Ascending aorta (tissue), 2 donors: ENCODE measurements around the gene PNRC1. TPM values are rescaled to one million over a fixed set of nuclear protein-coding genes. Genes with fewer than 3 reads are reported as not detected.
"Not testable (repeated sequence)": the region's sequence is repeated elsewhere in the genome, so short reads cannot be mapped to it uniquely, and the experiment has no call there.

Experiments
- DNase-seq, 2 donors: peaks; one replicate each; pipeline ENCODE4 v3.0.0-alpha.2; 2019; ENCODE audit warnings: low spot score in 2 of 2
- H3K27ac ChIP-seq, 2 donors: fragments of 200-600 bp; sonication (generic); one replicate each; pipeline ENCODE4 v1.5.1; 2016 to 2017; ENCODE audit warnings: mild to moderate bottlenecking in 1 of 2
- H3K27me3 ChIP-seq: fragments of 200-600 bp; sonication (generic); one replicate; pipeline ENCODE4 v1.5.1; 2017
- H3K36me3 ChIP-seq, 2 donors: fragments of 200-600 bp; sonication (generic); one replicate each; pipeline ENCODE4 v1.5.1; 2016
- H3K4me1 ChIP-seq, 2 donors: fragments of 200-600 bp; sonication (generic); one replicate each; pipeline ENCODE4 v1.5.1; 2016 to 2017; ENCODE audit warnings: mild to moderate bottlenecking in 1 of 2
- H3K4me3 ChIP-seq, 2 donors: fragments of 200-600 bp; sonication (generic); one replicate each; pipeline ENCODE4 v1.5.1; 2016 to 2017; ENCODE audit warnings: mild to moderate bottlenecking in 1 of 2
- H3K9me3 ChIP-seq, 2 donors: fragments of 200-600 bp; sonication (generic); one replicate each; pipeline ENCODE4 v1.5.1; 2016
- intact Hi-C: fragments of 100-400 bp; cut with DNase I; formaldehyde crosslinking; loops from one replicate; pipeline ENCODE4 v1.15.1; 2023
- total RNA-seq: library from RNA; depleted of rRNA; stranded (reverse); fragments of >200 nt; gene quantifications from one replicate; pipeline ENCODE4 v1.1.0, GENCODE V29; 2016
- TF ChIP-seq, protein P1 (sequence below), 3 experiments: fragments of 200-600 bp in 2 of 3; fragments of 450-650 bp in 1 of 3; sonication (generic) in 2 of 3; IDR thresholded peaks; one replicate each; pipeline ENCODE4 v1.5.1; 2016 to 2019; ENCODE audit warnings: antibody characterized with exemption in 3 of 3, mild to moderate bottlenecking in 1 of 3, moderate library complexity in 1 of 3

Gene PNRC1
- total RNA-seq, 1 donor from 2014 or later, result 196 TPM

DNA sequence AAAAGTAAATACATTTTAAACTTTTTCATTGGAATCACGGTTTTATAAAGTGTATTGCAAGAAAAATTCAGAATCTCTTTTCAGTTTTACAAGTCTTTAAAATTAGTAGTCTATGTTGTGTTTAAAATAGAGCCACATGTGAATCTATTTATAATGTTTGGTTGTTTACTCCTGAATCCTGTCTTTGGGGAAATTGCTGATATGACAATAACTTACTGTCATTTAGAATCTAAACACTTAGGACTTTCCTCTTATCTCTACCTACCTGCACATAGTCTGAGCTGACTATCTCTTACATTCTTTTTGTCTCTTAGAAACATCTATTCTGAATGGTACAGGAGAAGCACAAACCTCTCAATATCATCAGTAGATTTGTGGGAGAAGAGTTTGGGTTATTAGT is 41.4 kb downstream of the PNRC1 start:
- no peak overlapping the region for H3K27ac ChIP-seq
- intact Hi-C loops, result loop anchor here (1.0 kb wide), 2 partner anchors 120 to 140 kb away; no protein-coding TSS in a partner anchor
- no peak overlapping the region for H3K4me3 ChIP-seq
- H3K36me3 ChIP-seq, result no peaks in the 10 kb centered on the region
- TF ChIP-seq, protein P1, sequence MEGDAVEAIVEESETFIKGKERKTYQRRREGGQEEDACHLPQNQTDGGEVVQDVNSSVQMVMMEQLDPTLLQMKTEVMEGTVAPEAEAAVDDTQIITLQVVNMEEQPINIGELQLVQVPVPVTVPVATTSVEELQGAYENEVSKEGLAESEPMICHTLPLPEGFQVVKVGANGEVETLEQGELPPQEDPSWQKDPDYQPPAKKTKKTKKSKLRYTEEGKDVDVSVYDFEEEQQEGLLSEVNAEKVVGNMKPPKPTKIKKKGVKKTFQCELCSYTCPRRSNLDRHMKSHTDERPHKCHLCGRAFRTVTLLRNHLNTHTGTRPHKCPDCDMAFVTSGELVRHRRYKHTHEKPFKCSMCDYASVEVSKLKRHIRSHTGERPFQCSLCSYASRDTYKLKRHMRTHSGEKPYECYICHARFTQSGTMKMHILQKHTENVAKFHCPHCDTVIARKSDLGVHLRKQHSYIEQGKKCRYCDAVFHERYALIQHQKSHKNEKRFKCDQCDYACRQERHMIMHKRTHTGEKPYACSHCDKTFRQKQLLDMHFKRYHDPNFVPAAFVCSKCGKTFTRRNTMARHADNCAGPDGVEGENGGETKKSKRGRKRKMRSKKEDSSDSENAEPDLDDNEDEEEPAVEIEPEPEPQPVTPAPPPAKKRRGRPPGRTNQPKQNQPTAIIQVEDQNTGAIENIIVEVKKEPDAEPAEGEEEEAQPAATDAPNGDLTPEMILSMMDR (IDR thresholded peaks at IDR 0.05), result no peak
- no peaks in the 10 kb centered on the region for H3K27me3 ChIP-seq
- H3K9me3 ChIP-seq, result no peaks in the 10 kb centered on the region
- no peak for DNase-seq
- peaks cover 0 to 7% of the 10 kb centered on the region in 2 donors for H3K4me1 ChIP-seq

DNA sequence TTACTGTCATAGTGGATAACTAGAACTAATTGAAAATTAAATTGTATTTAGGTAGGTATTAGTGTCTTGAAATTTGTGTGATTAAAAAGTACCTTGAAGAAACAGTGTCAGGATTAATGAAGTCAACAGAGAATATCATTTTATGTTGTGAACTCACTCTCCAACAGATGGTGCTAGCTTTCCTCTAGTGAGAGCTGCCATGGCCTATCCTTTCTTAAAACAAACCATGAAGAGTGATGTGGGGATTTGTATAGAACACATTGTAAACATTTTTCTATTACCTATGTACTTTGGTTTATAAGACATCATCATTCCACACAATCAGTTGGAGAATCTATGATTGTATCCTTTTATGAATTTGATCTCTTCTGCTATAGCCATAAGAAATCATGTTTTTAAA is 42.1 kb downstream of the PNRC1 start:
- Histone ChIP-seq H3K4me3 (no peak overlapping the region), H3K36me3 (no peaks in the 10 kb centered on the region), H3K4me1 (peaks cover 0 to 7% of the 10 kb centered on the region in 2 donors), H3K27me3 (no peaks in the 10 kb centered on the region), H3K27ac (no peak overlapping the region), H3K9me3 (no peaks in the 10 kb centered on the region)
- intact Hi-C loops, result loop anchor here (1.0 kb wide), 2 partner anchors 120 to 140 kb away; no protein-coding TSS in a partner anchor
- TF ChIP-seq, protein P1 (IDR thresholded peaks at IDR 0.05), result peak in 2 of 3 experiments; percentile 48 to 65
- no peak for DNase-seq

DNA sequence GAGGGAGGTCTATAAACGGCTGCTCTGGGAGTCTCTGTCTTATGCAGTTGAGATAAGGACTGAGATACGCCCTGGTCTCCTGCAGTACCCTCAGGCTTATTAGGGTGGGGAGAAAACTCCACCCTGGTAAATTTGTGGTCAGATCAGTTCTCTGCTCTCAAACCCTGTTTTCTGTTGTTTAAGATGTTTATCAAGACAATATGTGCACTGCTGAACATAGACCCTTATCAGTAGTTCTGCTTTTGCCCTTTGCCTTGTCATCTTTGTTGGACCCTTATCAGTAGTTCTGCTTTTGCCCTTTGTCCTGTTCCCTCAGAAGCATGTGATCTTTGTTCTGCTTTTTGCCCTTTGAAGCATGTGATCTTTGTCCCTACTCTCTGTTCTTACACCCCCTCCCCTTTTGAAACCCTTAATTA is 47.7 kb downstream of the PNRC1 start:
- DNase-seq, H3K27ac ChIP-seq, H3K4me3 ChIP-seq, H3K36me3 ChIP-seq, H3K27me3 ChIP-seq, H3K9me3 ChIP-seq, intact Hi-C loops, H3K4me1 ChIP-seq: not testable (repeated sequence)

DNA sequence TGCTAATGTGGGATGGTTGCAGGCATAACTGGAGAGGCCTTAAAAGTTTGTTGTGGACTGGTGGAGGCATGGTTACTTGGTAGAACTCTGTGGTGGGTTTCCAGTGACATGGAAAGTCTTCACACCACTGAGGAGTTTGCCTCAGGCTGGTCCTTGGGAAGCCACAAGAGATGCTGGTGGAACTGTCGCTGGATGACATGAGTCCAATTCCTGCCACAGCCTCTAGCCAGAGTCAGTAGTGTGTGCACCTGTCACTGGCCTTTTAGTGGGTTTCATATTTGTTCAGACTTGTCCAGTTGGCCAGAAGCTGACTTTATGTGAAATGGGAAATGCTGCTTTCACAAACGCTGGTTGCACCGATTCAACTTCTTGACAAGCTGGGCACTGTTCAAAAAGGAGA is 51.0 kb downstream of the PNRC1 start:
- DNase-seq, result no peak
- TF ChIP-seq, protein P1 (IDR thresholded peaks at IDR 0.05), result no peak
- no peaks in the 10 kb centered on the region for H3K36me3 ChIP-seq
- intact Hi-C loops, result no loop called here
- H3K4me3 ChIP-seq, result no peak overlapping the region
- H3K9me3 ChIP-seq, result no peaks in the 10 kb centered on the region
- no peaks in the 10 kb centered on the region for H3K4me1 ChIP-seq
- no peak overlapping the region for H3K27ac ChIP-seq
- H3K27me3 ChIP-seq, result no peaks in the 10 kb centered on the region

DNA sequence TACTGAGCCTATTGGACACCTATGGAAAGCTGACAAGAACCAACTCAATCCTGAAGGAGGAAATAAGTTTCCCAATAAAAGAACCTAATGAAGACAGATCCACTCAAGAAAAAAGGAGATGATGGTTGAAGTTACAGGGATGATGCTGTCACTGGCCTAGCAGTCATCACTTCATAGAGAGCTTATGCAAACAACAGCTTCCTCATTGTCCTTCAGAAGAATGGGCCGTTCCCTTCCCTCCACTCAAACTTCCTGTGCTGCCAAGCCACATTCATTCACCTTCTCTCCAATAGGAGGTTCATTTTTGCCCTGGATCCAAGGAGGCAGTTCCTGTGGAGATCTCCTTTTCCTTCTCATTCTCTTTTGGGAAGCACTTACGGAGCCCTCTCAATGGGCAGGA is 51.5 kb downstream of the PNRC1 start:
- H3K4me3 ChIP-seq, result no peak overlapping the region
- no peaks in the 10 kb centered on the region for H3K36me3 ChIP-seq
- no peak overlapping the region for H3K27ac ChIP-seq
- no peaks in the 10 kb centered on the region for H3K27me3 ChIP-seq
- H3K4me1 ChIP-seq, result no peaks in the 10 kb centered on the region
- TF ChIP-seq, protein P1 (IDR thresholded peaks at IDR 0.05), result no peak
- no peaks in the 10 kb centered on the region for H3K9me3 ChIP-seq
- intact Hi-C loops, result no loop called here
- no peak for DNase-seq

DNA sequence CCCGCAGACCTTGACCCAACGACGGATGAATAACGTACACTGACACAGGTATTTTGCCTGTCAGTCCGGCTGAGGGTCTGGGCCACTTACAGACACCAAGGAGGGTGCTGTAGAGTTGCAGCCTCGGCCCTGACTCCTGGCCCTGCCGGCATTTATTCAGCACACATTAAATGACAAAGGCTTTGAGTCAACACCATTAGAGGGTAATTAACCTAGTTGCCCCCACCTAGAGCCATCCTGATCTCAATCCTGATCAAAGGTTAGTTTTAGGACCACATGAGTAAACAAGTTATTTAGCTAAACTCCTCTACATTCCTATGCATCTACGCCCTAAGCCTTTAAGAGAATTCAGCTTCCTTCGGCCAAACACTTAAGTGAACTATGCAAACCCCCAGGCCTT is 53.4 kb downstream of the PNRC1 start:
- H3K36me3 ChIP-seq, result no peaks in the 10 kb centered on the region
- H3K4me1 ChIP-seq, result peaks cover 0 to 7% of the 10 kb centered on the region in 2 donors
- H3K27me3 ChIP-seq, result no peaks in the 10 kb centered on the region
- TF ChIP-seq, protein P1 (IDR thresholded peaks at IDR 0.05), result no peak
- no peaks in the 10 kb centered on the region for H3K9me3 ChIP-seq
- H3K27ac ChIP-seq, result no peak overlapping the region
- no peak for DNase-seq
- H3K4me3 ChIP-seq, result no peak overlapping the region
- intact Hi-C loops, result no loop called here
